ENCODE data around the gene MAGI2.

Gene MAGI2

DNA sequence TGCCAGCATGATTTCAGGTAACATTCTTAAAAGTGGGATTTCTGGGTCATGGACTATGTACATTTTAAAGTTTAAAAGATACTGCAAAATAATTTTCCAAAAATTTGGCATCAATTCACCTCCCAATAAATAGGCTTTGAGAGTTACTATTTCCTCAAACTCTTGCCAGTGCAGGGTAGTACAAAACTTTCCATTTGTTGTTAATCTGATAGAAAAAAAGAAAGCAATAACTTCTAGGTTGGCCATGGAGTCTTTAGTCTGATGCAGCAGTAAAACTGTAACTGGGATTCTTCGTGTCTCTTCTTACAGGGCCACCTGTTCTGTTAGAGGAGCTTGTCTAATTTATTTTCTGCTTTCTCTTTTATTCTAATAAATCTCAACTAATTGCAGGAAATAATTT lies 241.1 kb downstream of the MAGI2 start:
- no peak for TF ChIP-seq EZH2phosphoT487 (IDR thresholded peaks at IDR 0.05; ENCODE audit: borderline replicate concordance, low read length)
- TF ChIP-seq, protein P1, sequence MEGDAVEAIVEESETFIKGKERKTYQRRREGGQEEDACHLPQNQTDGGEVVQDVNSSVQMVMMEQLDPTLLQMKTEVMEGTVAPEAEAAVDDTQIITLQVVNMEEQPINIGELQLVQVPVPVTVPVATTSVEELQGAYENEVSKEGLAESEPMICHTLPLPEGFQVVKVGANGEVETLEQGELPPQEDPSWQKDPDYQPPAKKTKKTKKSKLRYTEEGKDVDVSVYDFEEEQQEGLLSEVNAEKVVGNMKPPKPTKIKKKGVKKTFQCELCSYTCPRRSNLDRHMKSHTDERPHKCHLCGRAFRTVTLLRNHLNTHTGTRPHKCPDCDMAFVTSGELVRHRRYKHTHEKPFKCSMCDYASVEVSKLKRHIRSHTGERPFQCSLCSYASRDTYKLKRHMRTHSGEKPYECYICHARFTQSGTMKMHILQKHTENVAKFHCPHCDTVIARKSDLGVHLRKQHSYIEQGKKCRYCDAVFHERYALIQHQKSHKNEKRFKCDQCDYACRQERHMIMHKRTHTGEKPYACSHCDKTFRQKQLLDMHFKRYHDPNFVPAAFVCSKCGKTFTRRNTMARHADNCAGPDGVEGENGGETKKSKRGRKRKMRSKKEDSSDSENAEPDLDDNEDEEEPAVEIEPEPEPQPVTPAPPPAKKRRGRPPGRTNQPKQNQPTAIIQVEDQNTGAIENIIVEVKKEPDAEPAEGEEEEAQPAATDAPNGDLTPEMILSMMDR (IDR thresholded peaks at IDR 0.05; ENCODE audit: low read depth, low read length, poor library complexity, severe bottlenecking), result no peak
- no peak overlapping the region for H3K4me3 ChIP-seq (ENCODE audit: low read length)
- H3K9me3 ChIP-seq (ENCODE audit: control insufficient read depth, insufficient read depth, low read length), result no peaks in the 10 kb centered on the region
- H3K36me3 ChIP-seq (ENCODE audit: control insufficient read depth, low read length), result no peaks in the 10 kb centered on the region
- H3K4me1 ChIP-seq (ENCODE audit: control insufficient read depth, low read length), result no peaks in the 10 kb centered on the region
- H3K27me3 ChIP-seq (ENCODE audit: control insufficient read depth, low read length), result no peaks in the 10 kb centered on the region
- no peaks in the 10 kb centered on the region for H4K20me1 ChIP-seq (ENCODE audit: control insufficient read depth, insufficient read depth, low read depth, low read length)
- H3F3A ChIP-seq (ENCODE audit: control insufficient read depth, insufficient read depth), result no peaks in the 10 kb centered on the region
- no peaks in the 10 kb centered on the region for H3K79me2 ChIP-seq (ENCODE audit: control insufficient read depth, low read length)
- H3K27ac ChIP-seq (ENCODE audit: low read depth, low read length), result no peak overlapping the region
- no peaks in the 10 kb centered on the region for H3K9me2 ChIP-seq (replicated peaks; ENCODE audit: control insufficient read depth, low read length)
- H3K4me2 ChIP-seq (ENCODE audit: low read length), result no peak overlapping the region

DNA sequence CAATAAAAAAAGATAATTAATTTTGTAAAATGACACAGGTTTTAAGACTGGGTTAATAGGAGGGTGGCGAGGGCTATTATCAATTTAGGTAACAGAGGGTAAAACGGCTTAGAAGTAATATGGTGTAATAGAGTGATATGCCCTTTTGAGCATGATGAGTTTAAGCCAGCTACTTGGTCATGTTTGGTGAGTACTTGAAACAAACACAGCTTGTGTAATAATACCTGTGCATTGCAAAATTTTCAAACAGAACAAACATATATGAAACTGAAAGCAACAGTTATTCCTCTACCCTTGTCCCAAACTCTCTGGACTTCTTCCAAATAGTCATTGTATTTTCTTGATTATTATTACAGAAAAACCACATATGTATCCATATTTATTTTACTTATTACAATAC lies 241.7 kb downstream of the MAGI2 start:
- Histone ChIP-seq H3K4me3 (ENCODE audit: low read length) (no peak overlapping the region), H3K36me3 (ENCODE audit: control insufficient read depth, low read length) (no peaks in the 10 kb centered on the region), H3K79me2 (ENCODE audit: control insufficient read depth, low read length) (no peaks in the 10 kb centered on the region), H3K4me1 (ENCODE audit: control insufficient read depth, low read length) (no peaks in the 10 kb centered on the region), H3K4me2 (ENCODE audit: low read length) (no peak overlapping the region), H4K20me1 (ENCODE audit: control insufficient read depth, insufficient read depth, low read depth, low read length) (no peaks in the 10 kb centered on the region), H3K27me3 (ENCODE audit: control insufficient read depth, low read length) (no peaks in the 10 kb centered on the region), H3K9me3 (ENCODE audit: control insufficient read depth, insufficient read depth, low read length) (no peaks in the 10 kb centered on the region), H3K9me2 (replicated peaks; ENCODE audit: control insufficient read depth, low read length) (no peaks in the 10 kb centered on the region), H3K27ac (ENCODE audit: low read depth, low read length) (no peak overlapping the region), H3F3A (ENCODE audit: control insufficient read depth, insufficient read depth) (no peaks in the 10 kb centered on the region)
- TF ChIP-seq, protein P1 (IDR thresholded peaks at IDR 0.05; ENCODE audit: low read depth, low read length, poor library complexity, severe bottlenecking), result no peak
- TF ChIP-seq EZH2phosphoT487 (IDR thresholded peaks at IDR 0.05; ENCODE audit: borderline replicate concordance, low read length), result no peak

DNA sequence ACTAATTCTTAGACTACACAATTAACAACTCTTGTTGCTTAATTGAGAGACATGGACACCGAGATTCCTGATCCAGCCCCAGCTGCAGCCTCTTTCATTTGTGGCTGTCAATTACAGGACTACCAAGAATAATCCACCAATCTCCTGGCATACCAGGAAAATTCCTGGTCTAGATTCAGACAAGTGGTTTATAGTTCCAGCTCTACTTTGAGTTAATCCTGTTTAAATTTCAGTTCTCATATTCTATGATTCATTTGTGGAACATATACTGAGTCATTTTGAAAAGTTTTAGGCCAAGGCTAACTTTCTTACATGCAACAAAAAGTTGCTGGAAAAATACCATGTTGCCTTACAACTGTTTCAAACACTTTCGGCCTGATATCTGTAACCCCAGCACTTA lies 253.5 kb downstream of the MAGI2 start:
- no peaks in the 10 kb centered on the region for H3K27me3 ChIP-seq (ENCODE audit: control insufficient read depth, low read length)
- TF ChIP-seq, protein P1 (IDR thresholded peaks at IDR 0.05; ENCODE audit: low read depth, low read length, poor library complexity, severe bottlenecking), result no peak
- no peak for TF ChIP-seq EZH2phosphoT487 (IDR thresholded peaks at IDR 0.05; ENCODE audit: borderline replicate concordance, low read length)
- H3K4me2 ChIP-seq (ENCODE audit: low read length), result no peak overlapping the region

DNA sequence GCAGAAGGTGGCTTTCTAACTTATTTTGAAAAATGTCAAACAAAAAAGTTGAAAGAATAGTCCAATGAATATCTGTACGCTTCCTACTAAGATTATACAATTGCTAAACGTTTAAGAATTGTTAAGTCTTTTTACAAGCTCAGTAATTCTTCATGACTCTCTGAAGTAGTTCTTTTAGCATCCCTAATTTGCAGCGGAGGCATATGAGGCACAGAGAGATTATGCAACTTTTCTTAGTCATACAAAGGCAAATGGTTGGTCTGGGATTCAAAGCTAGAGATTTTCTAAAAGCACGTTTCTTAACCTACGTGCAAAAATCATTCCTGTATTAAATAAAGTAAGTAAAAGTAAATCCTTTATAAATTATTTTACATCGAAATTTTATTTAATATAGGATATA lies 254.2 kb downstream of the MAGI2 start:
- H3K4me3 ChIP-seq (ENCODE audit: low read length), result no peak overlapping the region
- H3K79me2 ChIP-seq (ENCODE audit: control insufficient read depth, low read length), result no peaks in the 10 kb centered on the region
- H3K27ac ChIP-seq (ENCODE audit: low read depth, low read length), result no peak overlapping the region
- no peaks in the 10 kb centered on the region for H3K36me3 ChIP-seq (ENCODE audit: control insufficient read depth, low read length)
- no peaks in the 10 kb centered on the region for H3K9me3 ChIP-seq (ENCODE audit: control insufficient read depth, insufficient read depth, low read length)
- no peaks in the 10 kb centered on the region for H3K9me2 ChIP-seq (replicated peaks; ENCODE audit: control insufficient read depth, low read length)
- no peaks in the 10 kb centered on the region for H3F3A ChIP-seq (ENCODE audit: control insufficient read depth, insufficient read depth)
- no peak overlapping the region for H3K4me2 ChIP-seq (ENCODE audit: low read length)
- H3K27me3 ChIP-seq (ENCODE audit: control insufficient read depth, low read length), result no peaks in the 10 kb centered on the region
- TF ChIP-seq, protein P1 (IDR thresholded peaks at IDR 0.05; ENCODE audit: low read depth, low read length, poor library complexity, severe bottlenecking), result no peak
- TF ChIP-seq EZH2phosphoT487 (IDR thresholded peaks at IDR 0.05; ENCODE audit: borderline replicate concordance, low read length), result no peak
- H4K20me1 ChIP-seq (ENCODE audit: control insufficient read depth, insufficient read depth, low read depth, low read length), result no peaks in the 10 kb centered on the region
- no peaks in the 10 kb centered on the region for H3K4me1 ChIP-seq (ENCODE audit: control insufficient read depth, low read length)

More for the DNA sequence above, 253.5 kb downstream of the MAGI2 start:
- Histone ChIP-seq H3F3A (ENCODE audit: control insufficient read depth, insufficient read depth) (no peaks in the 10 kb centered on the region), H3K4me3 (ENCODE audit: low read length) (no peak overlapping the region), H3K4me1 (ENCODE audit: control insufficient read depth, low read length) (no peaks in the 10 kb centered on the region), H3K36me3 (ENCODE audit: control insufficient read depth, low read length) (no peaks in the 10 kb centered on the region), H3K9me3 (ENCODE audit: control insufficient read depth, insufficient read depth, low read length) (no peaks in the 10 kb centered on the region), H3K9me2 (replicated peaks; ENCODE audit: control insufficient read depth, low read length) (no peaks in the 10 kb centered on the region), H3K79me2 (ENCODE audit: control insufficient read depth, low read length) (no peaks in the 10 kb centered on the region), H3K27ac (ENCODE audit: low read depth, low read length) (no peak overlapping the region), H4K20me1 (ENCODE audit: control insufficient read depth, insufficient read depth, low read depth, low read length) (no peaks in the 10 kb centered on the region)
